HK-2 (cell line): ENCODE data around the gene FBXO34.
"Not testable (repeated sequence)": the region's sequence is repeated elsewhere in the genome, so short reads cannot be mapped to it uniquely, and the experiment has no call there.

ENCODE experiments used
- DNase-seq: peaks from one replicate; pipeline ENCODE4 v3.0.0-alpha.2; 2018; ENCODE audit not compliant: unreplicated experiment

FBXO34 gene

GRCh38 chr14:55341781-55342180, 70.6 kb downstream of the FBXO34 start:
- no peak for DNase-seq

- DNase-seq: not testable (repeated sequence)
Observed at GRCh38 chr14:55344582-55345163, 73.5 kb downstream of the FBXO34 start.

DNA sequence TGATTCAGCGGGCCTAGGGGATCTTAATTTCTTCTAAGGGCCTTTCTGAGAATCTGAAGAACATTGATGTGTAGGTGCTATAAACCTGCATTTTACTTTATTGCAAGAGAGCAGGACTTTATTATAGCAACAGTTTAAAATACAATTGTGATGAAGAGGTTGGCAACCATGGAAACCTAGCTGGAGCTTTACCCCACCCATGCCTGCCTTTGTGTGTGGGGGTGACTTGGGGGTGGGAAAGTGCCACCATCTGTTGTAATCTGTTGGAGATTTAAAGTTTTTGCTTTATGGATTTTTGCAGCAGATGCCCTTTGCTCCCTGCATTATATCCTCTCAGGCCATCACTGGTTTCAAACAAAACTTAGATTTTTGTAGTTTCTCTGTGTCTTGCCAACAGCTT, 75.8 kb downstream of the FBXO34 start:
- DNase-seq: no peak

DNA sequence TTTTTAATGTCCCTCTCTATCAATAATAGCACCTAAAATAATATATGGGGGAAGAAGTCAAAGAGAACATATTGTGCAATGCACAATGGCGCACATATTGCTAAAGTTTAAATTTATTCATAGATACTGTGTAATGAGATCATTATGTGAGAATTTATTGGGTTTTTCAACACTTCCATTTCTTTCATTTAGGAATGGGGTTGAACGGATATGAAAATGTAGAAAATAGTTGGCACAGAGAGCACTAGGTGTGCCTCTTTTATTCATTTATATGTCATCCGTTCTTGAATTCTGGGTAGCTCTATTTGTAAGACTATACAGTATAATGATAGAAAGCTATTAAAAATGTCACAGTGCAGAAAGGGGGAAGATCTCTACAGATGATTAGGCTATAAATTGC, 76.5 kb downstream of the FBXO34 start:
- DNase-seq: no peak

DNA sequence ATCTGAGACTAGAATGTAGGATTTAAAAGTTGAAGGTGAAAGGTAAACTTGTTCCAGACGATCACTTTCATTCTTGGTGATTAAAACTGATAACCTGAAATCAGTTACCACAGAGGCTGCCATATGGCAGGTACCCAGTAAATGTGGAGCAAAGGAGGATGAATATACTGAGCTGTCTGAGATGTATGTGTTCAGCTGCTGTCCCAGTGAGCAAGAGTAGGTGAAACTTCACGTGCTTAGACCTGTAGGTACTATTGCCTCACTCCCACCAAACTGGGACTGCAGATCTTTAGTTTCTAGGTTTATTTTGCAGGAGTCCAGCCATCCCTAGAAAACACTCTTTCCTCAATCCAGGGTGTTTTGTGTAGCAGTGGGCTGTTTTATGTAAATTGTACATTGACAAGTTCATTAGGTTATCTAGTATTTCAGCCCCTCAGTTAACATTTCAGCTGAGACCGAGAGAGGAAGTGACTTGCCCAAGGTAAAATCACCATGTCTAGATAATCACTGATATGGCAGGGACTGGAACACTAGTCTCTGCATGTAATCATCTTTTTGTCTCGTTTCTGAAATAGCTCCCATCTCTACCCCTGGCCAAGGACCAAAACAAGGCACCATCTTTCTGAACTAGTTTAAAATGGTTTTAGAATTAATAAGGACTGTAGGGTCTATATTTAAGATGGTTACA, 77.7 kb downstream of the FBXO34 start:
- DNase-seq: no peak

- no peak for DNase-seq
Observed at GRCh38 chr14:55349565-55349964, 78.3 kb downstream of the FBXO34 start.

GRCh38 chr14:55350461-55350860, 79.2 kb downstream of the FBXO34 start:
- no peak for DNase-seq

GRCh38 chr14:55351111-55351510, 79.9 kb downstream of the FBXO34 start:
- DNase-seq: no peak

- no peak for DNase-seq
Observed at GRCh38 chr14:55352201-55352600, 81.0 kb downstream of the FBXO34 start.

GRCh38 chr14:55353686-55354467, 82.7 kb downstream of the FBXO34 start:
- no peak for DNase-seq

DNA sequence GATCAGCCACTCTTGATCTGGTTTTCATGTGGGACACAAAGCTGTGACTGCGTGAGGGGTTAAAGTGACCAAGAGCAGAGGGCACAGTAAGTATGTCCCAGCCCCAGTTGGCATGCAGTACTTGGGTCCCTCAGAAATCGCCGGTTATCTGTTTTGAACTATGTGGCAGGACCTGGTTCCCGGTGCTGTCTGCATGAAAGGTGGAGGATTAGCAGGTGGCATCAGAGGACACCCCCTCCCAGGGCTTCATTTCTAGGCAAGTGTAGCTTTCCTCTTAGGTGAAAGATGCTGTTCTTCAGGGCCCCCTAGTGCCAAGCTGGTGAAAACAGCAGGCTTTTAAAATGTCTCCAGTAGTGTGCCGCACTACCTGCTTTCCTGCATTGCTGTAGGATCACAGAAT, 83.3 kb downstream of the FBXO34 start:
- DNase-seq: peak; percentile 27

DNA sequence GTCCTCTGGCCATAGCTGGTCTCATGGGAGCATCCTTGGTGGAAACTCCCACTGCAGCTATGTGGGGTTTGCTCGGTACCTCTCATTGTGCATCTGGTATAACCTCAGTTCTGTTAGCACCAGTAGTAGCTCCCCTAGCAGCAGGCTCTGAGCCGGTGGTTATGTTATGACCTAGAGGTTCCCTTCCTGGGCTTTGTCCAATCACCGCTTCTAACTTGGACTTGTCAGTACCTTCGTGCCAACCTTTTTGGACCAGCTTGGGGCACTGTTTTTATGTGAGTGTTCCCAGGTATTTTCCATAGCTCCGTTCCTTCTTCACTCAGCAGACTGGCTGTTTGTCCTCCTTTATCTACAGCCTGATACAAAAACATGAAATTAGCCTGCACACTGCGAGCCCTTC, 84.7 kb downstream of the FBXO34 start:
- DNase-seq: no peak

GRCh38 chr14:55356913-55357312, 85.7 kb downstream of the FBXO34 start:
- no peak for DNase-seq

GRCh38 chr14:55359307-55359706, 88.1 kb downstream of the FBXO34 start:
- DNase-seq: no peak

DNA sequence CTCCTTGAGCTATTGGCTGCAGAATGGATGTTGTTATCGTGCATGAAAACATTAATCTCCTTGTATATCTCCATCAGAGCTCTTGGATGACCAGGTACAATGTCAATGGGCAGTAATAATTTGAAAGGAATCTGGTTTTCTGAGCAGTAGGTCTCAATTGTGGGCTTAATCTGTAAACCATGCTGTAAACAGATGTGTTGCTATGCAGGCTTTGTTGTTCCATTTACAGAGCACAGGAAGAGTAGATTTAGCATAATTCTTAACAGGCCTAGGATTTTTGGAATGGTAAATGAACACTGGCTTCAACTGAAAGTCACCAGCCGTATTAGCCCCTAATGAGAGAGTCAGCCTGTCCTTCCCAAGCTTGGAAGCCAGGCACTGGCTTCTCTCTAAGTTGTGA, 90.0 kb downstream of the FBXO34 start:
- no peak for DNase-seq

DNA sequence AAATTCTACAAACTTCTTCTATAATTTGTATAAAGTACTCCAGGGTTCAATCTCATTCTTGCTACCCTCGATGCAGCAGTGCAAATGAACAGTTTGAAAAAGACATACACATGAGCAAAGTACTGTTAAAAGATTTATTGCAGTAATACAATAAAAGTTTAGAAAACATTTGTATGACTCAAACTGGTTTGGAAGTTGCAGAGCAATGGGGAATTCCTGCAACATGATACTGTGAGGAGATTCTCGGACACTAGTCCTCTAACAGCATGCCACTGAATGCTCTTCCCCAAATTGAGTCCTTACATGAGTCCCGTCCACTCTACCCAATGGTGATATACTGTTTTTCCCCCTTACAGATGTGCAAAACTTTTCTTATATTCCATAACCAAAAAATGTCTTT, 95.0 kb downstream of the FBXO34 start:
- DNase-seq: no peak

- no peak for DNase-seq
Observed at GRCh38 chr14:55370883-55371455, 99.7 kb downstream of the FBXO34 start.

- no peak for DNase-seq
Observed at GRCh38 chr14:55372423-55372822, 101.2 kb downstream of the FBXO34 start.

GRCh38 chr14:55372825-55373224, 101.6 kb downstream of the FBXO34 start:
- no peak for DNase-seq

DNA sequence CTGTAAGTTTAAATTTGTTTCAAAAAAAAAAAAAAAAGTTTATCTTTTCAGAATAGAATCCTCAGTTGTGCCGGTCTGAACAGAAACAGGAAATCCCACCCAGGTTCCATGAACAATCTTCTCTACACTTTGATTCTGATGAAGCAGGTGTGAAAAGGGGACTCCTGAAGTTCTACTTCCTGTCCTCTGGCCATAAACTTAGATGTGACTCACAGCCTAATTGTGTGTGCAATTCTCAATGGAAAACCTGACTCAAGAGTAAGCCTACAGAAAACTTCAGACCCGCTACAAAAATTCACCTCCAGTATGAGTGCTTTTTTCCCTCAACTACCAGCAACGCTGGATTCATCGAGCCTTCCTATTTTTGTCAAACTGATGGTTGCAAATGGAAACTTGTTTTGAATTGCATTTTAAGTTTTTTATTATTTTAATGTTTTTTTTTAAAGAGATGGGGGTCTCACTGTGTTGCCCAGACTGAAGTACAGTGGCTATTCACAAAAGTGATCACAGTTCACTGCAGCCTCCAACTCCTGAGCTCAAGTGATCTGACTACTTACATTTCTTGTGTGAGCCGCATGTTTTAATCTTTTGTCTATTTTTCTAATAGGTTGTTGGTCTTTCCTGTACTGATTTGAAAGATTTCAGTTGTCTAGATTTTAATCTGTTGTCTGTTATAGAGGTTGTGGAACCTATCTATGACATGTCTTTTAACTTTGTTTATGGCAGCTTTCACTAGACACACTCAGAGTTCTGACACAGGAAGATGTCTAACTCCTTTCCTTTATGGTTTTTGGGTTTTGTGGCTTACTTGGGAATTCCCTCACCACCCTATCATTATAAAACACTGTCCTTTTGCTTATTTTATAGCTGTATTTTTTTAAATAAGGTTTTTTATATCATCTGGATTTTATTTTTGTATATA, 102.8 kb downstream of the FBXO34 start:
- no peak for DNase-seq

DNA sequence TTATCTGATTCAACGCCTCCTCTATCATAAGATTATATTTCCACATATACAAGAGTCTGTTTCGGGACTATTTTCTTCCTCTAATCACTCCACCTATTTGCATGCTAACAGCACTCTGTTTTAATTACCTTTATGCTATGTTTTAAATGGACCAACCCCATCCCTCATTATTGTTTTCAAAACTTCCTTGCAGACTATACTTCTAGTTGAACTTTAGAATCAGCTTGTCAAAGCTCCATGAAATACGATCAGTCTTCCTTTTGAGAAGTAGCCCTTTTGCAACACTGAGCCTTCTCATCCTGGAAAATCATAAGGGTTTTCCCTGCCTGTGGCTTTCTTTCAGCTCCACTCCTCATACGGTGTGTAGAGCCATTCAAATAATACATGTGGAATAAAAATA, 103.5 kb downstream of the FBXO34 start:
- no peak for DNase-seq

DNA sequence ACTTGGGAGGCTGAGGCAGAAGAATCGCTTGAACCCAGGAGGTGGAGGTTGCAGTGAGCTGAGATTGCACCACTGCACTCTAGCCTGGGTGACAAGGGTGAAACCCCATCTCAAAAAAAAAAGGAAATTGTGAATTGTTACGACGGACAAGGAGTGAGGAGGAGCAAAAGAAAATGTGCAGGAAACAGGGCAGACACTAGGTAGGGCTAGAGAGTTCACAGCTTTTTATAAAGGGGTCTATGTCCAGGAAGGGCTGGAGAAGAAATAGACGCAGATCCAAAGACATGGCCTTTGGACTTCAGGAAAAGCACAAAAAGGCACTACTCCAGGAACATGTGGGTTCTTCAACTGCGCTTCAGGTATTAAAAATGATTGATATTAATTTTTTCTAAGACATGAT, 106.0 kb downstream of the FBXO34 start:
- no peak for DNase-seq
